NCI-H2171 (cell line): ENCODE data around the gene DSG1.
"Not testable (repeated sequence)": the region's sequence is repeated elsewhere in the genome, so short reads cannot be mapped to it uniquely, and the experiment has no call there.

Source experiments
- DNase-seq: peaks from one replicate; lab custom pipeline; 2025; lab: John Stamatoyannopoulos, UW

The DSG1 gene

GRCh38 chr18:31317860-31318259, at the start of gene DSG1:
Gene DSG1, plus strand, starts transcription at chr18:31318160. Its CDS starts 141 bp downstream, at chr18:31318301.
- DNase-seq: no peak

- no peak for DNase-seq
Observed at GRCh38 chr18:31268985-31269406, 49.0 kb upstream of the DSG1 start.

- no peak for DNase-seq
Observed at GRCh38 chr18:31269566-31269965, 48.4 kb upstream of the DSG1 start.

- DNase-seq: no peak
Observed at GRCh38 chr18:31270578-31270977, 47.4 kb upstream of the DSG1 start.

GRCh38 chr18:31273812-31274527, 44.0 kb upstream of the DSG1 start:
- DNase-seq: no peak

GRCh38 chr18:31274931-31275330, 43.0 kb upstream of the DSG1 start:
- DNase-seq: no peak

GRCh38 chr18:31275722-31276463, 42.1 kb upstream of the DSG1 start:
- DNase-seq: no peak

GRCh38 chr18:31278609-31279071, 39.3 kb upstream of the DSG1 start:
- DNase-seq: no peak

GRCh38 chr18:31280502-31280901, 37.5 kb upstream of the DSG1 start:
- DNase-seq: no peak

- DNase-seq: no peak
Observed at GRCh38 chr18:31281437-31281836, 36.5 kb upstream of the DSG1 start.

GRCh38 chr18:31289446-31289845, 28.5 kb upstream of the DSG1 start:
- DNase-seq: not testable (repeated sequence)

GRCh38 chr18:31291688-31292087, 26.3 kb upstream of the DSG1 start:
- no peak for DNase-seq

GRCh38 chr18:31294199-31294747, 23.7 kb upstream of the DSG1 start:
- no peak for DNase-seq

GRCh38 chr18:31297248-31297647, 20.7 kb upstream of the DSG1 start:
- no peak for DNase-seq

- no peak for DNase-seq
Observed at GRCh38 chr18:31301201-31301655, 16.7 kb upstream of the DSG1 start.

GRCh38 chr18:31302991-31303390, 15.0 kb upstream of the DSG1 start:
- DNase-seq: no peak

- no peak for DNase-seq
Observed at GRCh38 chr18:31303771-31304170, 14.2 kb upstream of the DSG1 start.

- DNase-seq: no peak
Observed at GRCh38 chr18:31309115-31309514, 8.8 kb upstream of the DSG1 start.

- DNase-seq: no peak
Observed at GRCh38 chr18:31316974-31317373, 986 bp upstream of the DSG1 start.

- no peak for DNase-seq
Observed at GRCh38 chr18:31321719-31322118, 3.8 kb downstream of the DSG1 start.

- no peak for DNase-seq
Observed at GRCh38 chr18:31325051-31325450, 7.1 kb downstream of the DSG1 start.

- DNase-seq: no peak
Observed at GRCh38 chr18:31329787-31330438, 12.0 kb downstream of the DSG1 start.
